DMS79 treated with DMSO at 0.1 percent for 48 hours (cell line): ENCODE measurements around the gene SOX10.
"Not testable (repeated sequence)": the region's sequence is repeated elsewhere in the genome, so short reads cannot be mapped to it uniquely, and the experiment has no call there.

ENCODE experiments used
- DNase-seq: peaks from one replicate; lab custom pipeline; 2025; lab: John Stamatoyannopoulos, UW

Gene SOX10

DNA sequence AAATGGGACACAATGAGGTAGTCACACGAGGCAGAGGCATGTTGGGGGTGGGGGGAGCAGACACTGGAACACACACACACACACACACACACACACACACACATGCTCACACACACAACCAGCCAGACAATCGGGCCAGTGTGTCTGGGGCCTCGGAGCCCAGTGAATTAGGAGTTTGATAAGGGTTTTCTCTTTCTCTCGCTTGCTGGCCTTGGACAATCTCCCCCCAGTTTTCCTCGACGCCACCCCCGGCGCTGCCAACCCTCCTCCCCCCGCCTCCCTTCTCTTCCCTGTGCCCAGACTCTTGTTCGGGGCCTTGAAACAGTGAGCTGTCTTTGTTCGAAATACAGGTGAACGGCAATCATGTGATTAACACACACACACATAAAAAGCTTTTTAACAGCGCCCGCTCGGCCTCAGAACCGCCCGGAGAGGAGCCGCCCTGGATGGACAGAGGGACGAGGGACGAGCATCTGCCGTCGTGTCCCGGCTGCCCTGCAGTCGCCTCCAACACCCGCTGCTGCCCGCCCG is 1.5 kb upstream of the SOX10 start:
- DNase-seq: no peak

- DNase-seq: no peak
Measured at GRCh38 chr22:37985050-37985585, 763 bp upstream of the SOX10 start.

DNA sequence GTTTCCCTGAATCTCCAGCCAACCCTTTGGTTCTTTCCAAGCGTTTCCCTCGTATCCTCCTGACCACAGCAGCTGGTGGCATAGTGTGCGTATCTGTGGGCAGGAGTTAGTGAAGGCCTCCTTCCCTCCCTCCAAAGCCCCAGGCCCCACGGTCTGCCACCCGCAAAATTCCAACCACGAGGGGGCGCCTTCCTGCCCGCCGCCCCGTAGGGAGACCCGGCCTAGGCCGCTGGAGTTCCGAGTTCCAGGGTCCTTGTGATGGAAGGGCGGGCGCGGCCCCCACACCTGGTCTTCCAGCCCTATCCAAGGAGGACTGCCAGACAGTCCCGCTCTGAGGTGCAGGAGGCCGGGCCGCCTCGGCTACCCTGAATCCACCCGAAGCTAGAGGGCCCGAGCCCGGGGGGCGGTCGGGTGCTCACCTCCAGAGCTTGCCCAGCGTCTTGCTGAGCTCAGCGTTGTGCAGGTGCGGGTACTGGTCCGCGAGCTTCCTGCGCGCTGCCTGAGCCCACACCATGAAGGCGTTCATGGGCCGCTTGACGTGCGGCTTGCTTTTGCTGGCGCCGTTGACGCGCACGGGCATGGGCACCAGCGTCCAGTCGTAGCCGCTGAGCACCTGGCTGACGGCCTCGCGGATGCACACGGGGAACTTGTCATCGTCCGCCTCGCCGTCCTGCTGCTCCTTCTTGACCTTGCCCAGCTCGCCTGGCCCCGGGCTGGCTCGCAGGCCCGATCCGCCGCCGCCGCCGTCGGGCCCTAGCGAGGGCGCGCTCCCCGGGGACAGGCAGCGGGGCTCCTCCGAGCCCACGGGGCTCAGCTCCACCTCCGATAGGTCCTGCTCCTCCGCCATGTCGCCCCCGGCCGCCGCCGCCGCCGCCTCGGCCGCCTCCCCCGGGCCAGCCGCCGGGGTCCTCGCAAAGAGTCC is 1.2 kb downstream of the SOX10 start:
- no peak for DNase-seq

DNA sequence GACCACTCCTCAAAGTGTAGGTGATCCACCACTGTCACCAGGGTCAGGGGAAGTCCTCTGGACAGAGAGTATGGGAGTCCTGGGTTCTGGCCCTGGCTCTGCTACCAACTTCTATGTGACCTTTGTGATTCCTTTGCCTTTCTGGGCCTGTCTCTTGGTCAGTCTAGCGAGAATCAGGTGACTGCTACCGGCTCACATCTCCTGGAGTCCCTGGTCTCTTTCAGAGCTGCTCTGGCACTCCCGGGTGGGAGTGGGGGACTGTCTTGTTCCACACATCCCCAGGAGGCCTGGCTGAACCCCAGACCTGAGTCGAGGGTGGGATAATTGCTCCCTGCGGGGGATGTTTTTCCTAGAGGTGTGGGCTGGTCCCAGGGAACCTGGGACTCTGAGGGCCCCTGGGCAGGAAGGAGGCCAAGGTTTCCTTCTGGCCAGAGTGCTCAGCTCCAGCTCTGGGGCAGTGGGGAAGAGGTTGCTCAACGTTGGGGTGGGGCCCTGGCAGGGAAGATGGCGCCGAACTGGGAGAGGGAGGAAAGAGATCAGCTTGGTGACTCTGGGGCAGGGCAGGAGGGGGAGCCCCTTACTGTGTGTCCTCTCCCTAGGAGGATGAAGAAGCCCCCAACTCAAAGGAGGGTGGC is 2.1 kb downstream of the SOX10 start:
- no peak for DNase-seq

- no peak for DNase-seq
Measured at GRCh38 chr22:37981282-37982011, 2.9 kb downstream of the SOX10 start.

GRCh38 chr22:37979782-37980181 is 4.6 kb downstream of the SOX10 start:
- DNase-seq: no peak

- DNase-seq: no peak
Measured at GRCh38 chr22:37976547-37976946, 7.8 kb downstream of the SOX10 start.

GRCh38 chr22:37976022-37976421 is 8.3 kb downstream of the SOX10 start:
- not testable (repeated sequence) for DNase-seq

DNA sequence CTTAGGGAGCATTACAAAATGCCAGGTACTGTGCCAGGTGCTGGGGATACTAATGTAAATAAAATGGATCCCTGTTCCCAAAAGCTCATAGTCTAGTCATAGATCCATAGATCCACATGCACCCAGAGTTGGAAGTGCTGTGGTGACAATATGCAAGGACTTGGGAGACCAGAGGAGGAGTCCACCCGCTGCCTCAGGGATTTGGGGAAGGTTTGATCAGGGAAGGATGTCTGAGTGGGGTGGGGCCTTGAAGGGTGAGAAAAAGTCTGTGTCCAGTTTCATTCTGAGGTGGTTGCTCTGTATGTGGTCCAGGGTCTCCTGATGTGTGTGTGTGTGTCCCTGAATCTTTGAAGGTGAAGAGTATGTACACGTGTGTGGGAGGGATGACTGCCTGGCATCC is 9.2 kb downstream of the SOX10 start:
- no peak for DNase-seq

DNA sequence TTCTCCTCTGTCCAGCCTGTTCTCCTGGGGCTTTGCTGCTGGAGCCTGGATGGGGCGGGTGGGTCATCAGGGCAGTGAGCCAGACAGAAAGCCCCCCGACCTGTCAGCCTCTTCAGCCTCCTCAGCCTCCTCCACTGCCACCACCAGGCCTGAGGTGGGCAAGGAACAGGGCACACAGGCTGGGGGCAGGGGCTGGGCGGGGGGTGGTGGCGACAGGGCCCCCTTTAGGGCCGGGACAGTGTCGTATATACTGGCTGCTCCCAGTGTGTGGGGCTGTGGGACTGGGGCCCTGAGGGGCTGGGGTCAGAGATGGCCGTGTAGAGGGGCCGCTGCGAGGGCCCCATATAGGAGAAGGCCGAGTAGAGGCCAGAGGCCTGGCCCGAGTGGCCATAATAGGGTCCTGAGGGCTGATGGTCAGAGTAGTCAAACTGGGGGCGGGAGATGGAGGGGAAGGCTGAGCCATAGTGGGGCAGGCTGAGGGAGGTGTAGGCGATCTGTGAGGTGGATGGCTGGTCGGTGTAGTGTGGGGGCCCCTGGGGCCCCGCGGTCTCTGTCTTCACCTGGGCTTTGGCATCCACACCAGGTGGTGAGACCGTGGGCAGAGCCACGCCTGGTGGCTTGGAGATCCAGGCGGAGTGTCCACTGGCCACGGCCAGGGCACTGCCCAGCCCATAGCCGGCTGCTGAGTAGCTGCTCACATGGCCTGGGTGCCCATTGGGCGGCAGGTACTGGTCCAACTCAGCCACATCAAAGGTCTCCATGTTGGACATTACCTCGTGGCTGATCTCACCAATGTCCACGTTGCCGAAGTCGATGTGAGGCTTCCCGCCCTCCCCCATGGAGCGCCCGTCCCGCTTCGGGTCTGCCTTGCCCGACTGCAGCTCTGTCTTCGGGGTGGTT is 10.8 kb downstream of the SOX10 start:
- no peak for DNase-seq

DNA sequence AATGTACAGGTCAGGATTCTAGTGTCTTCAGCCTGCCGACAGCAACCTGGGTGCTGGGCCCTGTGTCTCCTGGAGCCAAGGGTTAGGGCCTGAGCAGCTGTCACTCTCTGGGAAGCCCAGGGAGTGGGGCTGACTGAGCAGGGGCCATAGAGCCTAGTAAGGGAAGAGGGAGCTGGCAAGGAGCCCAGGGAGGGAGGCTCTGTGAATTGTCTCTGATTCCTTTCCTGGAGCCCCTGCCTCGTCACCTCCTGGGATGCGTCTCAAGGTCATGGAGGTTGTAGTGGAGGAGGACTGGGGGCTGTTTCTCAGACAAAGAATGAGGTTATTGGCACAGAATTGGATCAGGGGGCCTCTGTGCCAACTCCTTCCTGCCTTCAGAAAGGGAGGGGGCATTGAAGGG is 11.8 kb downstream of the SOX10 start:
- DNase-seq: peak; percentile 2

DNA sequence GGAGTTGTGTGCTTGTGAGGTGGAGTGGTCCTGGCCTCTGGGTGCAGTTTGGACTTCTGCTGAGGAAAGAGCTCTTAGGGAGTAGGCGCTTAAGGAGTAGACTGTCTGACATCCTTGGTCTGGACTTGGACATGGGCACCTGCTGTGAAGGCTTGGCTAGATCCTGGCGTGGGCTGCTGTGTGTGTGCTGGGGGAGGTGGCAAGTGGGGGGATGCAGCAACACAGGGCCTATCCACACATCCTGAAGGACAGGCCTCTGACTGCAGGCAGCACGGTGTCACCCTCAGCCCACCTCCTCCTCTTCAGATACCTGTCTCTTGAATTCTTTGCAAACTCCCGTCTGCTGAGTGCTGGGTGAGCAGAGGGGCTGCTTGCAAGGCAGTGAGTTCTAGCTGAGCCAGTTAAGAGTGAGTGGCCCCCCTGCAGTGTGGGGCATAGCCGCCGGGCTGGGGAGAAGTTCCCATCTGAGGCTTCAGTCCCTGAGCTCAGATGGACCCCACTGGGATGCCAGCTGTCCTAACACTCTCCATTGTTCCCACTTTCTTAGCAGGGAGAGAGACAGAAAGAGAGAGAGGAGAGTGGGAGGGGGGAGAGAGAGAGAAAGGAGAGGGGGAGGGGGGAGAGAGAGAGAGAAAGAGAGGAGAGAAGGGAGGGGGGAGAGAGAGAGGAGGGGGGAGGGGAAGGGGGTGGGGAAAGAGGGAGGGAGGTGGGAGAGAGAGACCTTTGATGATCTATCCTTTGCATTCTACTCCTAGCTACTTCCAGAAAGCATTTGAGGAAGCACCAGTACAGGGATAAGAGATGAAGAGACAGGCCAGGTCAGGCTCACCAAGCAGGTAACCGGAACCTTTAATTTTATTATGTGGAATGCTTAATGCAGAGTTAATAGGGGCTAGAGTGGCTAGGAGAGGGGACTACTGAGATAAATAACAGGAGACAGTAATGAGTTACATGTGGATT is 12.6 kb downstream of the SOX10 start:
- no peak for DNase-seq

DNA sequence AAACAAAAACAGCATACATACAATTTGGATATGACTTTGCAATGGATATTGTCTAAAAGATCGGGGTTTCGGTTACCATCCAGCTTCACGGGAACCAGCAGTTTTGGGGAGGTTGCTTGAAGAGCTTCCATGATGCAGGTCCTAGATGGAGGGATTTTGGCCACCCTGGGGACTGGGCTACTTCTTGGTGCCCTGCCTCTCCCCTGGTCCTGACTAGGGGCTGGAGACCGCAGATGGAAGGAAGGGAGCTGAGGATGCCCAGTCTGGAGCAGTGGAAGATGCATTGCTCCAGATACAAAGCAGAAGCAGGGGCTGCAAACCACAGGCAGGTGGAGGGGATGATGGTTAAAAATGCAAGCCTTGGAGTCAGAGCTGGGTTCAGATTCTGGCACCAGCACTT is 13.5 kb downstream of the SOX10 start:
- no peak for DNase-seq

GRCh38 chr22:37968452-37969251 is 15.7 kb downstream of the SOX10 start:
- no peak for DNase-seq

DNA sequence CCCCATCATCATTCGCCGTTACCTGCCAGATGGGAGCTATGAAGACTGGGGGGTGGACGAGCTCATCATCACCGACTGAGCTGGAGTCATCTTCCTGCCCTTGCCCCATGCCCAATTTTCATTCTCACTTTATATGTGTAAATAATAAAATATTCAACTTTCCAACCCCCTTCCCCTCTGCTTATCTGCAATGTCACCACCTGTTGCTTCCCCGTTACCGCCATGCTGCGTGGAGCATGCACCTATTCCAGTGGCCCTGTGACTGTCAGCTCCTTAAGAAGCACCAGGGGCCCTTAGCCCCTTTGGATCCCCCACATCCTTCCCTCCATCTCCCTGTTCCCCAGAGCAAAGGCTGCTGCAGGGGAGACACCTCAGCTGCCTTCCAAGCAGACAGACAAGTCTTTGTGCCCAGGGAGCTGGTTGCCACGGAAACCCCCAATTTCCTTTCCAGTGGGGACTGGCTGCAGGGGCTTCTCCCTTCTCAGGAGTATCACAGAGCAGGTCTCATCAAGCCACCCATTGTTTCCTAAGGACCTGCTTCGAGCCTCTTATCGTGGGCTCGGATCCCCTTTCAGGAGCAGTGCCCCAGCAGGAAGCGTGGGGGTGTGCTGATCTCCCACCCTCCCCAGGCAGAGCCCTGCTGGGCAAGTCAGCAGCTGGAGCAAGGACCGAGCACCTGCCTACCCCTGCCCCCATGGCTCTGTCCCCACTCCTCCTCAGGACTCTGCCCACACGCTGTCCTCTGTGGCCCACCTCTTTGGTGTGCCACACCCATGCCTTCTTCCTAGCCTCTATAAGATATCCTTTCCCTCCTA is 16.5 kb downstream of the SOX10 start:
- no peak for DNase-seq

DNA sequence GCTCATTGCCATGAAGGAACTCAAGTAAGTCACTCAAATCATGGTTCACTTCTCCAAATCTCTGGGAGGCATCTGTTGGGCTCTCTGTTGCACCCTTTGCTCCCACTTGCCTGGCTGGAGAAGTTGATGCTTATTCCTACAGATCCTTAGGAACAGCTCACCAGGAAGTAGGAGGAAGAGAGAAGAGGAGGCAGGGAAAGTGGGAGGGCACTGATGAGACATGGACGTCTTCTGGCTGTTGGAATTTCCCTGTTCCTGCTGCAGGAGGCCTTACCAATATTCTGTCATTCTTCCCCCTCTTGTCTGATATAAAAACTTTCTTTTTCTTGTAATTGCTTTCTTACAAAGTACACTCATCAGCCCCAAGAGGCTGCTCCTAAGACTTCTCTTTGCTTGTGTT is 17.2 kb downstream of the SOX10 start:
- no peak for DNase-seq

GRCh38 chr22:37965940-37966664 is 18.3 kb downstream of the SOX10 start:
- no peak for DNase-seq

GRCh38 chr22:37961062-37961461 is 23.3 kb downstream of the SOX10 start:
- DNase-seq: no peak
